OCI-LY3 (cell line): ENCODE measurements around the gene BOLA2B.

ENCODE experiments used
- EZH2phosphoT487 ChIP-seq: fragments of 200-600 bp; shearing (Covaris generic); IDR thresholded peaks from 2 replicates; pipeline ENCODE4 v1.6.1; 2018; ENCODE audit warnings: antibody characterized with exemption, mixed run types, low read depth
- TF ChIP-seq, protein P1 (sequence below): fragments of 200-600, 300-600 bp; sonication (generic); IDR thresholded peaks from 2 replicates; pipeline ENCODE4 v1.5.1; 2014; ENCODE audit warnings: antibody characterized with exemption, low read length, low read depth

GRCh38 chr16:30166202-30166902 is 27.1 kb downstream of the BOLA2B start:
- TF ChIP-seq, protein P1, sequence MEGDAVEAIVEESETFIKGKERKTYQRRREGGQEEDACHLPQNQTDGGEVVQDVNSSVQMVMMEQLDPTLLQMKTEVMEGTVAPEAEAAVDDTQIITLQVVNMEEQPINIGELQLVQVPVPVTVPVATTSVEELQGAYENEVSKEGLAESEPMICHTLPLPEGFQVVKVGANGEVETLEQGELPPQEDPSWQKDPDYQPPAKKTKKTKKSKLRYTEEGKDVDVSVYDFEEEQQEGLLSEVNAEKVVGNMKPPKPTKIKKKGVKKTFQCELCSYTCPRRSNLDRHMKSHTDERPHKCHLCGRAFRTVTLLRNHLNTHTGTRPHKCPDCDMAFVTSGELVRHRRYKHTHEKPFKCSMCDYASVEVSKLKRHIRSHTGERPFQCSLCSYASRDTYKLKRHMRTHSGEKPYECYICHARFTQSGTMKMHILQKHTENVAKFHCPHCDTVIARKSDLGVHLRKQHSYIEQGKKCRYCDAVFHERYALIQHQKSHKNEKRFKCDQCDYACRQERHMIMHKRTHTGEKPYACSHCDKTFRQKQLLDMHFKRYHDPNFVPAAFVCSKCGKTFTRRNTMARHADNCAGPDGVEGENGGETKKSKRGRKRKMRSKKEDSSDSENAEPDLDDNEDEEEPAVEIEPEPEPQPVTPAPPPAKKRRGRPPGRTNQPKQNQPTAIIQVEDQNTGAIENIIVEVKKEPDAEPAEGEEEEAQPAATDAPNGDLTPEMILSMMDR: no peak
- TF ChIP-seq EZH2phosphoT487: no peak
